A549 treated with Mapracorat at 1 μM for 4 hours (cell line): ENCODE data around the gene ADCY10. TPM values are rescaled to one million over a fixed set of nuclear protein-coding genes. Genes with fewer than 3 reads are reported as not detected.

ENCODE experiments used
- total RNA-seq: library from RNA; stranded (reverse); fragments of 200-300 nt; extraction: Qiagen RNA extraction; gene quantifications from 5 replicates; pipeline ENCODE4 v1.2.3, GENCODE V29; 2022

The ADCY10 gene
- total RNA-seq: 0.04 to 0.21 TPM (median 0.04 TPM) in 3 of 5 replicates, not detected in the others

GRCh38 chr1:167913895-167914496 lies at the start of gene ADCY10:
Gene ADCY10, minus strand, starts transcription at chr1:167914134. Its CDS starts 8,994 bp downstream, at chr1:167905140.

GRCh38 chr1:167936930-167937708 lies 23.2 kb upstream of the ADCY10 start, which contains the start of gene MPC2:
Gene MPC2, minus strand, starts transcription at chr1:167937072. Its CDS starts 1,231 bp downstream, at chr1:167935841.

GRCh38 chr1:167936068-167936929 lies 22.4 kb upstream of the ADCY10 start, which contains the start of gene DCAF6:
Gene DCAF6, plus strand, starts transcription at chr1:167936683. Its CDS starts 229 bp downstream, at chr1:167936912.

Other genes starting within 250 kb of the ADCY10 start
- 94.6 to 126 TPM (median 118 TPM) in 5 replicates for gene MPZL1, start 192.2 kb downstream of the ADCY10 start, total RNA-seq
- gene DCAF6, start 22.5 kb upstream of the ADCY10 start, total RNA-seq: 23.6 to 30.2 TPM (median 24.7 TPM) in 5 replicates
- gene MPC2, start 22.9 kb upstream of the ADCY10 start, total RNA-seq: 52.4 to 82.2 TPM (median 74.5 TPM) in 5 replicates
- gene GPR161, start 222.8 kb upstream of the ADCY10 start, total RNA-seq: 10.4 to 17.4 TPM (median 15.9 TPM) in 5 replicates